Activated naive CD4-positive, alpha-beta T cell treated with anti-CD3 and anti-CD28 coated beads for 36 hours (primary cell): ENCODE data around the gene PCCA. TPM values are rescaled to one million over a fixed set of nuclear protein-coding genes. Genes with fewer than 3 reads are reported as not detected.

ENCODE experiments used
- CTCF ChIA-PET: fragments of 350-600 bp; sonication (Branson Sonifier 250); formaldehyde crosslinking; loops from one replicate; lab custom pipeline; 2021; ENCODE audit warnings: antibody characterized with exemption; lab: Charles Lee
- DNase-seq: peaks from one replicate; pipeline ENCODE4 v3.0.0-alpha.2; 2020
- H3K27ac Mint-ChIP-seq: one replicate; pipeline ENCODE4 v1.8.0; 2021; ENCODE audit warnings: mild to moderate bottlenecking, mixed read lengths
- H3K27me3 Mint-ChIP-seq: one replicate; pipeline ENCODE4 v1.8.0; 2021; ENCODE audit warnings: low read depth, mixed read lengths
- H3K36me3 Mint-ChIP-seq: one replicate; pipeline ENCODE4 v1.8.0; 2021; ENCODE audit warnings: low read depth, mixed read lengths
- H3K4me1 Mint-ChIP-seq: one replicate; pipeline ENCODE4 v1.8.0; 2021; ENCODE audit warnings: low read depth, mixed read lengths
- H3K4me3 Mint-ChIP-seq: one replicate; pipeline ENCODE4 v1.8.0; 2021; ENCODE audit warnings: mild to moderate bottlenecking, moderate library complexity, mixed read lengths
- H3K9me3 Mint-ChIP-seq: one replicate; pipeline ENCODE4 v1.8.0; 2021; ENCODE audit warnings: mixed read lengths
- intact Hi-C: fragments of 100-400 bp; cut with micrococcal nuclease; formaldehyde crosslinking; loops from one replicate; pipeline ENCODE4 v1.15.1; 2023
- total RNA-seq, 2 experiments: library from RNA; stranded (reverse); gene quantifications; one replicate each; pipeline ENCODE4 v1.2.3, GENCODE V29; 2021

Gene PCCA
- total RNA-seq, 2 experiments from 2014 or later: 6.8 to 8.1 TPM

DNA sequence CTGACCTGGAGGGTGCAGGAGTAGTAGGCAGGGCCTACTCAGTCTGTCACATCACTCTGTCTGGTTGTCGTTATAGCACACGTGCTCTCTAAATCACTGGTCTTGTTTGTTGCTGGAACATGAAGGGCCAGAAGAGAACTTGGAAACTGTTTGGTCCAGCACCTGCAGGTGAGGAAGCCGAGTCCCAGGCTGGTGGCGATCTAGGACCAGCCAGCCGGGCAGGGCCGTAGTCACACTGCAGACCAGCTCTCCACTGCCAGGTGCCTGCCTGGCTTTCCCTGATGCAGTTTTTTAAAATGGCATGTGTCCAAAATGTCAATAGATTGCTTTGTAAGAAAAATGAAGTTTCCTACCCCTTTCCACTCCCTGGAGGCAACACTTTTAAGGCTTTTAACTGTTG is 446.0 kb downstream of the PCCA start:
- DNase-seq: no peak
- Mint-ChIP-seq H3K27me3 (no peaks in the 10 kb centered on the region), H3K36me3 (no peaks in the 10 kb centered on the region), H3K4me3 (no peak overlapping the region), H3K4me1 (peaks cover 28% of the 10 kb centered on the region), H3K9me3 (no peaks in the 10 kb centered on the region), H3K27ac (no peak overlapping the region)
- CTCF ChIA-PET: no interaction called here
- intact Hi-C loops: no loop called here

DNA sequence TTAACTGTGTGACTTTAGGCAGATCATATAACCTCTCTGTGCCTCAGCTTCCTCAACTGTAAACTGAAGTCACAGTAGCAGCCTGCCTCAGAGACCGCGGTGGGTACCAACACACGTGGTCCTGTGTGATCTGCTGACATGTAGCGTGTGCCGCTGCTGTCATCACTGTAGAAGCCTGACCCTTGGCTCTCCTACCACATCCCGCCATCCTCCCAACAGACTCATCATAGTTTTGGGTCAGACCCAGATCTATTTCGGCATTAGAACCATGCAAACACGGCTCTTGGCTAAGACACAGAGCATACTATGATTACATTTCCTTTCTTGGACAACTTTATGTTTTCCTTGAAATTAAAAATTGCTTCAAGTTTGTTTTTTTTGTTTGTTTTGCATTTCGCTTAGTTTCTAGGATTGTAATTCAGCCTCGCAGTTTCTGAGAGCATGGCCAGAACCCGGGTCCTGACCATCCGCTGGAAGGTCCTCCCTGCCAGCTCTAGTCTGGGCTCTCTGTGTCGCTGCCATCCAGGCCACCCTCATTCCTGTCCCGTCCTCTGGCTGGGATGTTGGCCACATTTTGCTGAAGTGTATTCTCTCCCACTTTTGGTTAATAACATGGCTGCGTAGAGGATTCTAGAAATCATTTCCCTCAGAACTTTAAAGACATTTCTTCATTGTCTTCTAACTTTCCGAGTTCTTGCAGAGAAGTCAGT is 446.7 kb downstream of the PCCA start:
- Mint-ChIP-seq H3K4me1 (peaks cover 28% of the 10 kb centered on the region), H3K4me3 (no peak overlapping the region), H3K27ac (no peak overlapping the region), H3K36me3 (no peaks in the 10 kb centered on the region), H3K9me3 (no peaks in the 10 kb centered on the region), H3K27me3 (no peaks in the 10 kb centered on the region)
- CTCF ChIA-PET: no interaction called here
- intact Hi-C loops: no loop called here
- no peak for DNase-seq

DNA sequence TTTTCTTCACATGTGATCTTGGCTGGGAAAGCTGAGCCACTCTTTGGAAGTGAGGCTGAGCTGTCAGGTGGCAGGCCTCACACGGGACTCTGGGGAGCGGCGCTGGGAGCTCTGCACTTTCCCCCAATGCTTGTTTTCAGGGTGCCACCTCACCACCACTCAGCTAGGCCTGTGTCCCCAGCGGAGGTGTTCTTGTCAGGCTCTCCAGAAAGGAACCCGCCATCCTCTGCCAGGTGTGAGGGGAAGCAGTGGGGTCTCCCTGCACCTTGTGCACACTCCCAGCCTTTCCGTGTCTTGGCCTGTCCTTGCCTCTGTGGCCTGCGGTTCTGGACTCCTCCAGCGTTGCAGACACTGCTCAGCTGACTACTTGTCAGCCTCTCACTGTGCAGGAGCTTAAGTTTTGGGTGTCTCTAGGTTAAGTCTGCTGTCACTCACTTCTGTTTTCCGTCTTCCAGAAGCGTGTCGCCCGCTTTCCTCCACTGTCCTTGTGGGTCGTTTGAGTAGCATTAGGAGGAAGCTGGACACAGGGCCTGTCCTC is 447.8 kb downstream of the PCCA start:
- Mint-ChIP-seq H3K36me3 (no peaks in the 10 kb centered on the region), H3K4me3 (no peak overlapping the region), H3K27me3 (no peaks in the 10 kb centered on the region), H3K9me3 (no peaks in the 10 kb centered on the region), H3K4me1 (peaks cover 28% of the 10 kb centered on the region), H3K27ac (no peak overlapping the region)
- no peak for DNase-seq
- intact Hi-C loops: no loop called here
- CTCF ChIA-PET: interaction anchor here (0.7 to 1.2 kb wide), 2 partner anchors 36 to 720 kb away, joined by 3 read pairs; no protein-coding TSS in a partner anchor

DNA sequence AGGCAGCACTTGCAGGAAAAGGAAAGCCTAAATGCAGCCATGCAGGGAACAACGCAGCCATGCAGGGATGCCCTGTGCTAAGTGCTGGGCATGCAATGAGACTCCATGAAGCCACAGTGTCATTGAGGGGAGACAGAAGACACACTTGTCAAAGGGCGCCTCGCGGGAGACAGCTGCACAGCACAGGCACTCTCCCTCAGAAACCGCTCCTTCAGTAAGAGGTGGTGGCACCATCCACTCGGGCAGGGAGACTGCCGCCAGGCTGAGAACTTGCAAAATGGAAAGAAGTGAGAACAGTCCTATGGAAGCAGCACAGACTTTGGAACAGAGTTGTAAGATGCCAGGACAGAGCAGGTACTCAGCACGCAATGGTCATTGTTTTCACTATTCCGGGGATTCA is 448.6 kb downstream of the PCCA start:
- Mint-ChIP-seq H3K27ac (no peak overlapping the region), H3K27me3 (no peaks in the 10 kb centered on the region), H3K4me3 (no peak overlapping the region), H3K4me1 (peaks cover 33% of the 10 kb centered on the region), H3K36me3 (no peaks in the 10 kb centered on the region), H3K9me3 (no peaks in the 10 kb centered on the region)
- CTCF ChIA-PET: interaction anchor here (1.2 kb wide), 1 partner anchor 35 kb away, joined by 3 read pairs; no protein-coding TSS in a partner anchor
- DNase-seq: no peak
- intact Hi-C loops: no loop called here

DNA sequence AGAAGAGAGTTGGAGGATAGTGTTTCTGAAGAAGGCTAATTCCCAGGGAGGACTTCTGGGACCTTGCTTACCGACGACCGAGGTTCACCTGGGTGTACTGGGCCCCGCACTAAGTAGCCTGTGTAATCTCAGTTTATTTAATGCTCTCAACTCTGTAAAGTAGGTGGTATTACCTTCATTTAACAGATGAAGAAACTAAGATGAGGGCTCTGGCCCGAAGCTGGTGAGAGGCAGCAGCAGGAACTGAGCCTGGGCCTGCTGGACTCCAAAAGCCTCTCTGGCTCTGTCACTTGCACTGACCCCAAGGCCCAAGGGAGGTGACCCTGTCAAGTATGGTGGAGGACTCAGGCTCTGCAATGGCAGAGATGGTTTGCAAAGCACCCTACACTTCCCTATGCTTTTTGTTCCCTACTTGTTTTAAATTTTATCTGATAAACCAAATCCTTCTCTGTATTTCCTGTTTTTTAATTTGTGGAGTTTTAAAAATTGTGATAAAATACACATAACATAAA is 449.1 kb downstream of the PCCA start:
- no peak overlapping the region for H3K27ac Mint-ChIP-seq
- peaks cover 37% of the 10 kb centered on the region for H3K4me1 Mint-ChIP-seq
- DNase-seq: no peak
- no peak overlapping the region for H3K4me3 Mint-ChIP-seq
- no peaks in the 10 kb centered on the region for H3K36me3 Mint-ChIP-seq
- no peaks in the 10 kb centered on the region for H3K27me3 Mint-ChIP-seq
- intact Hi-C loops: no loop called here
- CTCF ChIA-PET: no interaction called here
- no peaks in the 10 kb centered on the region for H3K9me3 Mint-ChIP-seq

DNA sequence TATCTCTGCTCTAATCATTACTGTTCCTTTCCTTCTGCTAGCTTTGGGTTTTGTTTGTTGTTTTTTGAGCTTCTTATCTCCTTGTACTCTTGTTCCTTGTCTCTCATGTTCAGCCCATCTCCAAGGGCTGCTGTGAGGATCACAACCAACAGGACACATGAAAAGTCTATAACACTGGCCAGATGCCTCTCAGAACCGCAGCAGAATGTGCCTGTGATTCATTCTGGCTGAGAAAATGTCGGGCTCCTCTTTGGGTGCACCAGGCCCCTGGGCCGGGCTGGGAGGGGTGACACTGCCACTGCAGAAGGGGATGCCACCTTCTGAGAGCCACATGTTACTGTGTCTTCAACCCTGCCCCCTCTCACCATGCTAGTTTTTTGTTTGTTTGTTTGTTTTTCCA is 451.7 kb downstream of the PCCA start:
- CTCF ChIA-PET: no interaction called here
- Mint-ChIP-seq H3K27ac (no peak overlapping the region), H3K4me1 (peaks cover 37% of the 10 kb centered on the region), H3K36me3 (no peaks in the 10 kb centered on the region), H3K4me3 (no peak overlapping the region), H3K9me3 (no peaks in the 10 kb centered on the region), H3K27me3 (no peaks in the 10 kb centered on the region)
- intact Hi-C loops: loop anchor here (10.0 kb wide), 1 partner anchor 886 kb away; no protein-coding TSS in a partner anchor
- DNase-seq: no peak

DNA sequence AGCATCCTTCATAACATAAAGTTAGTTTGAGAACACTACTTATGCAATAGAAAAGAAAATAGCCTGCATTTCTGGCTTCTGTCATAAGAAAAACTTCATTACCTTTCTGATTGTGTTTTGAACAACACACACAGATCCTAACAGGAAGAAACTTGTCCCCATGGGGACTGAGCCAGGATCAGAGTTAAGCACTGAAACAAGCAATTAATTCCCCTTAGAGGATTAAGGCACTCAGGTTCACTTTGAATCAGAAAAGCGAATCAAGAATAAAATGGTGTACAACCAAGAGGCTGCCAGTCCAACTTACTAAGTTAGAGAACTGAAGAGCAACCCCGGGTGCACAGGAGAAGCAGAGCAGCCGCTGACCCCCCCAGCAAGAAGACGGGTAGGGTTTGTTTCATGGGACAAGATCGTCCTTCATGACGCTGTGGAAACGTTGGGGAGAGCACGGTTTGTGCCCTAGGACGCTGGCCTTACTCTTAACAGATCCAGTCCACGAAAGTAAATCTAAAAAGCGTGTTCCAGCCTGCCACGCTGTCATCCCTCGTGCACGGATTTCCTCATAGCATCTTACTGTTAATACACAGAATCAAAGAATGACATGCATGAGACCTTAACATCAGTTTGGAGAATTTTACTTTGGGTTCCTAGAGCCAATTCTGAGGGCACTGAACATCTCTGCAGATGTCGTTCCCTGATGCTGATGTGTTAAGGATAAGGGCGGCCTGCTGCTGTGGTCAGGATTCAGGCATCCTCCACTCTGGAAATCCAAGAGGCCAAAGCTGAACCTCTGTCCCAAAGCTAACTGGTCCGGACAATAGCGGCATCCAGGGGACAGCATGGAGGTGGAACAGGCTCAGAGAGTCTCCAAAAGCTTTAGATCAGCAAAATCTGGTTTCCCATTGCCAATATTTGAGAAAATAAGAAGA is 453.3 kb downstream of the PCCA start:
- intact Hi-C loops: loop anchor here (10.0 kb wide), 1 partner anchor 887 kb away; no protein-coding TSS in a partner anchor
- no peak for DNase-seq
- CTCF ChIA-PET: interaction anchor here (0.8 to 1.4 kb wide), 4 partner anchors 871 to 887 kb away, joined by 3 to 5 read pairs (median 4); no protein-coding TSS in a partner anchor
- Mint-ChIP-seq H3K4me3 (no peak overlapping the region), H3K9me3 (no peaks in the 10 kb centered on the region), H3K4me1 (peaks cover 33% of the 10 kb centered on the region), H3K36me3 (no peaks in the 10 kb centered on the region), H3K27ac (no peak overlapping the region), H3K27me3 (no peaks in the 10 kb centered on the region)

DNA sequence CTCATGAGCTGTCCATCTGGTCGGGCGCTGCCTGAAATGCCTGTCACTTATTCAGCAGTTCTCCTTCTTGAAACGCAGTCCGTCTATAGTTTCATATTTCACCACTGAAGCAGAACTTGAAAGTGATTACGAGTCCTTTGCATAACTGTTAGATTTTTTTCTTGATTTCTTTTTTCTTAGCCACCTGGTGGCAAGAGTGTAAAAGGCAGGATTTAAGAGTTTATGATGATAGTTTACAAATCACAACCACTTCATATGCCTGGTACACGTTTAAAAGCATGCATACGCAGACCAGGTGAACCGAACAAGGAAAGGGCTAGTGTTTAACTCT is 453.9 kb downstream of the PCCA start:
- Mint-ChIP-seq H3K9me3 (no peaks in the 10 kb centered on the region), H3K27me3 (no peaks in the 10 kb centered on the region), H3K4me1 (peaks cover 27% of the 10 kb centered on the region), H3K27ac (no peak overlapping the region), H3K4me3 (no peak overlapping the region), H3K36me3 (no peaks in the 10 kb centered on the region)
- CTCF ChIA-PET: interaction anchor here (1.1 to 1.4 kb wide), 3 partner anchors 872 to 887 kb away, joined by 3 to 5 read pairs (median 4); no protein-coding TSS in a partner anchor
- intact Hi-C loops: loop anchor here (10.0 kb wide), 1 partner anchor 888 kb away; no protein-coding TSS in a partner anchor
- DNase-seq: peak; percentile 12

DNA sequence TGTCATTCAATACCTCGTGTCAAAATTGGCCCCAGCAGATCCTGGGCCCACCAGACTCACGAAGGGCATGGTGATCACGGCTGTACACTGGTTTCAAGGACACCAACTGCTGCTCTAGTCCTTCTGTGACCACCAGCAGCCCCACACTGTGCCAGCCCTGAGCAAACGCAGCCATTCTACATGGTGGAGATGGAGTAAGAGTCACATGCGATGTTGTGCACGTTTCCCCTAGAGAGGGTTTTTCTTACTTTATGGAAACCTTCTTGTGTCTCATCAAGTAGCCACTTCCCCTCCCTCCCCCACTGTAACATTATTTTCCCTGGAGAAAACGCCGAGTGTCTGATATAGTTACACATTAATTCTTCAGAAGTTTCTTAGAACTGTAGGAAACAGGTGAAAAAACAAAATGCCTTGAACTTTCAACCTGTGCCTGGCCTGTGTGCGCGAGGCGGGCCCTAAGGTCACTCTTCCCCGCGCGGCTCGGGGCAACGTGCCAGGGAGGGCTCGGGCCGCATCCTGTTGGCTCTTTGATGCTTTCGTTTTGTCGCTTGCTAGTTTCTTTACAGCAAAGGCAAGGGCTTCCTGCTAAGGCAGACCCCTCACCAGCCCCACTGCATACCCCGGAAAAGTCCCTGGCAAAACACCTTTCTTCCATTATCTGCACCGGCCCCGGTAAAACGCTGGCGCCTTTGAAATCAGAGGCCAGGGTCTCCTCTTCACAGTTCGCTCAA is 455.1 kb downstream of the PCCA start:
- Mint-ChIP-seq H3K9me3 (no peaks in the 10 kb centered on the region), H3K4me3 (no peak overlapping the region), H3K27ac (no peak overlapping the region), H3K36me3 (no peaks in the 10 kb centered on the region), H3K4me1 (peaks cover 14% of the 10 kb centered on the region), H3K27me3 (no peaks in the 10 kb centered on the region)
- CTCF ChIA-PET: no interaction called here
- intact Hi-C loops: loop anchor here (10.0 kb wide), 1 partner anchor 889 kb away; no protein-coding TSS in a partner anchor
- no peak for DNase-seq

DNA sequence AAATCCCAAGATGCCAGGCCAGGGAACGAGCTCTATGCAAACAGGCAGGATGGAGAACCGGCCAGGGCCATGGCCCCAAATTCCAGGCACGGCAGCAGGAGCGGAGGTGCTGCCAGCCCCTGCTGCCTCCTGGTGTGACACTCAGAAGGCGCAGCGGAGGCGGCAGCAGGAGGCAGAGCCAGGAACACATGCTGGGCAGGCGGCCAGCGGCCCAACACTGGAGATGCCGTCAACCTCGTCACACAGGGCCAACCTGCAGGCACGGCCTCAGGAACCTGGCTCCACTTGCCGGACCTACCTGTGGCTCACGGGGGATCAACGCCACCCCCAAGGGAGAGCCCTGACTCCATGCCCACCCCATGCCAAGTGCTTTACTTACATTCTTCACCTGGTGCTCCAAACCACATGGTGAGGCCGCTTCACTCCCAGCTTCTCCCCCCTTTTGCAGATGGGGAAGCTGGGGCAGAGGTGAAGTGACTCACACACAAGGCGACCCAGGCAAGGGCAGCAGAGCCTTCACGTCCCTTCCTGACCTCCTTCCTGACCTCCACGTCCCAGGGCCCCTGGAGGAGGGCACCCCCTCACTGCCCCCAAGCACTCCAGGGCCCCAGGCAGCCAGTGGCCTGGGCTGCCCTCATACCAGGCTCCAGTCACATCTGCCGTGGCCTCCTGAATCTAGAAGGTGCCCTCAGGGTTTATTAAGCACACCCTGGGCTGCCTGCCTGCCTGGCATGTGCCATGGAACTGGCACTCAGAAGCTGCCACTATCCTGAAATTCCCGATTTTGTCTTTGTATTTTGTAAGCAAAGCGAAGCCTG is 456.2 kb downstream of the PCCA start:
- CTCF ChIA-PET: no interaction called here
- Mint-ChIP-seq H3K36me3 (no peaks in the 10 kb centered on the region), H3K27me3 (no peaks in the 10 kb centered on the region), H3K27ac (no peak overlapping the region), H3K4me3 (no peak overlapping the region), H3K9me3 (no peaks in the 10 kb centered on the region), H3K4me1 (peaks cover 9% of the 10 kb centered on the region)
- intact Hi-C loops: loop anchor here (10.0 kb wide), 1 partner anchor 890 kb away; no protein-coding TSS in a partner anchor
- no peak for DNase-seq

DNA sequence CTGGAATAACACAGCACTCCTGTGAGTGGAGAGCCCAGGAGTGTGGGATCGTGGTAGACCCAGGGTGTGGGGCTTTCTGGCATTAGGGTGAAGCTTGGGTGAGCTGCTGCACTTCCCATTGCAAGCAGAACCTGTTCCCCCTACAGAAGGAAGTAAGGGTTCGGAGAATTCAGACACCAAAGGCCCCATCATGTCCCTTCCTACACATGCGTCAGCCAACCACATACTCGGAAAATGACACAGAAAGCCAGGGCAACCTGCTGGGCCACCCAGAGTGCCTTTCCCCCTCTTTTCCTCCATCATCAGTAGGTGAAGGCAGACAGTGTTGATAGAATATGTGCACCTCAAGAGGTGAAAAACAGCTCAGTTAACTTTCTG is 456.8 kb downstream of the PCCA start:
- no peak overlapping the region for H3K27ac Mint-ChIP-seq
- no peak for DNase-seq
- intact Hi-C loops: loop anchor here (10.0 kb wide), 1 partner anchor 891 kb away; no protein-coding TSS in a partner anchor
- CTCF ChIA-PET: no interaction called here
- H3K4me1 Mint-ChIP-seq: peaks cover 9% of the 10 kb centered on the region
- H3K27me3 Mint-ChIP-seq: no peaks in the 10 kb centered on the region
- H3K4me3 Mint-ChIP-seq: no peak overlapping the region
- H3K36me3 Mint-ChIP-seq: no peaks in the 10 kb centered on the region
- no peaks in the 10 kb centered on the region for H3K9me3 Mint-ChIP-seq
